Testis (tissue), 3 donors: ENCODE measurements around the gene PTCD2. TPM values are rescaled to one million over a fixed set of nuclear protein-coding genes. Genes with fewer than 3 reads are reported as not detected.
A peak's percentile ranks its signal among the peaks of the same experiment; 100 is the strongest.

ENCODE experiments used
- DNase-seq: peaks from one replicate; pipeline ENCODE4 v3.0.0-alpha.2; 2019
- H3K27ac ChIP-seq, 2 donors: fragments of 200-600 bp; sonication (generic); one replicate each; pipeline ENCODE4 v1.5.1; 2019
- H3K27me3 ChIP-seq: fragments of 200-600 bp; sonication (generic); one replicate; pipeline ENCODE4 v1.5.1; 2019
- H3K36me3 ChIP-seq: fragments of 200-600 bp; sonication (generic); one replicate; pipeline ENCODE4 v1.5.1; 2017; ENCODE audit warnings: low read depth; ENCODE audit errors: missing control alignments
- H3K4me1 ChIP-seq: fragments of 200-600 bp; sonication (generic); one replicate; pipeline ENCODE4 v1.5.1; 2019
- H3K4me3 ChIP-seq, 2 donors: fragments of 200-600 bp; sonication (generic); one replicate each; pipeline ENCODE4 v1.5.1; 2017 to 2019
- H3K9me3 ChIP-seq: fragments of 200-600 bp; sonication (generic); one replicate; pipeline ENCODE4 v1.5.1; 2017
- POLR2A ChIP-seq: fragments of 450-650 bp; IDR thresholded peaks from one replicate; pipeline ENCODE4 v1.6.1; 2017; ENCODE audit warnings: antibody characterized with exemption, mild to moderate bottlenecking, moderate library complexity
- WGBS, 2 donors: methylation state at CpG; one replicate each; pipeline ENCODE4 v1.1.5; 2018; 5-methylcytosine and 5-hydroxymethylcytosine counted together
- intact Hi-C: fragments of 100-400 bp; cut with DNase I; formaldehyde crosslinking; loops from one replicate; pipeline ENCODE4 v1.15.1; 2023; ENCODE audit warnings: low total_unique reads
- polyA plus RNA-seq: library from polyadenylated mRNA; stranded (reverse); fragments of 350-450 nt; fragmentation: Illumina TruSeq; extraction: RNeasy Lipid Tissue Mini Kit (QIAGEN cat#74804); gene quantifications from one replicate; pipeline ENCODE4 v1.2.3, GENCODE V29; 2014; ENCODE audit warnings: low read depth, low replicate concordance; ENCODE audit not compliant: insufficient read depth
- total RNA-seq, 2 donors: library from RNA; depleted of rRNA; stranded (reverse); fragments of >200 nt; gene quantifications; one replicate each; pipeline ENCODE4 v1.2.3, GENCODE V29; 2016
- TF ChIP-seq, protein P1 (sequence below), 3 experiments: fragments of 450-650 bp in 2 of 3; fragments of 200-600 bp in 1 of 3; sonication (generic) in 1 of 3; IDR thresholded peaks; one replicate each; pipeline ENCODE4 v1.5.1; 2016 to 2019; ENCODE audit warnings: antibody characterized with exemption in 3 of 3, mild to moderate bottlenecking in 2 of 3, moderate library complexity in 1 of 3

Gene PTCD2
- total and polyA plus RNA-seq, 3 donors from 2014 or later = 4.9 to 9.0 (median 8.2) TPM

DNA sequence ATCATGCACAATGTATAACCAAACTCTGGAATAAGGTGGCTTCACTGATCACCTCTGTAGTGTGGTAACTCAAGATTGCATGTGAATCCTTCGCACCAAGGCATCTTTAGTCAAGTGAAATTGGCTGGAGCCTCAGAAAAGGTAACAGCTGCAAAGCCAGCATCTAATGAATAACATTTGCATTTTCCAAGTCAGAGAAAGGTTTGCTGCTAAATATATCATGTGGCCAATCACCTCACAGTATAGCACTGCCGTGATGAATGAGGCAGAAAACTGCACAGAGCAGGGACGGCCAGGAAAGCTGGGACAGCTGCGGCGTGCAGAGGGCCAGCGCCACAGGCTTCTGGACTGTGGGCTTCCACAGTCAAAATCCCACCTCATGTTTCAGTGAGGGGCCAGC lies 18.6 kb upstream of the PTCD2 start:
- intact Hi-C loops = no loop called here
- Histone ChIP-seq H3K27me3 (no peaks in the 10 kb centered on the region), H3K9me3 (no peaks in the 10 kb centered on the region), H3K27ac (no peak overlapping the region), H3K36me3 (no peaks in the 10 kb centered on the region), H3K4me1 (no peaks in the 10 kb centered on the region), H3K4me3 (no peak overlapping the region)
- WGBS, 2 donors = 93 to 94% methylated on average over 6 of the region's 6 CpGs
- TF ChIP-seq, protein P1, sequence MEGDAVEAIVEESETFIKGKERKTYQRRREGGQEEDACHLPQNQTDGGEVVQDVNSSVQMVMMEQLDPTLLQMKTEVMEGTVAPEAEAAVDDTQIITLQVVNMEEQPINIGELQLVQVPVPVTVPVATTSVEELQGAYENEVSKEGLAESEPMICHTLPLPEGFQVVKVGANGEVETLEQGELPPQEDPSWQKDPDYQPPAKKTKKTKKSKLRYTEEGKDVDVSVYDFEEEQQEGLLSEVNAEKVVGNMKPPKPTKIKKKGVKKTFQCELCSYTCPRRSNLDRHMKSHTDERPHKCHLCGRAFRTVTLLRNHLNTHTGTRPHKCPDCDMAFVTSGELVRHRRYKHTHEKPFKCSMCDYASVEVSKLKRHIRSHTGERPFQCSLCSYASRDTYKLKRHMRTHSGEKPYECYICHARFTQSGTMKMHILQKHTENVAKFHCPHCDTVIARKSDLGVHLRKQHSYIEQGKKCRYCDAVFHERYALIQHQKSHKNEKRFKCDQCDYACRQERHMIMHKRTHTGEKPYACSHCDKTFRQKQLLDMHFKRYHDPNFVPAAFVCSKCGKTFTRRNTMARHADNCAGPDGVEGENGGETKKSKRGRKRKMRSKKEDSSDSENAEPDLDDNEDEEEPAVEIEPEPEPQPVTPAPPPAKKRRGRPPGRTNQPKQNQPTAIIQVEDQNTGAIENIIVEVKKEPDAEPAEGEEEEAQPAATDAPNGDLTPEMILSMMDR (IDR thresholded peaks at IDR 0.05) = no peak
- no peak for TF ChIP-seq POLR2A
- no peak for DNase-seq

DNA sequence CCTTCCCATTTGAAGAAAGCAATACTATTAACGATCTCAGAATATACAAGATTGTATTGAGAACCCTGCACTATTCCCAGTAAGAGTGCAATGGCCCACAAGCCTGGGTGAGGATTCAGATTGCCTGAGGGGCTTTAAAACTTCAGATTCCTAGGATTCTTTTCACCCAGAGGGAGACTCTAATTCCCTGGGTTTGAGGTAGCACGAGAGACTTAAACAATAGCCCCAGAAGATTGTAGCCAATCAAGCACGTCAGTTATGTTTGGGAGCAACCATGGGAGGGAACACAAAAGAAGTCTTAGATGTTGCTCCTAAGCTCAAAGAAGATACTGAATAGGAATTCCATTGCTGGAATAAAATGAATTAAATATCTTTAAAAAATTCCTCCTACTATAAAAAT lies 18.0 kb upstream of the PTCD2 start:
- Histone ChIP-seq H3K4me3 (no peak overlapping the region), H3K4me1 (no peaks in the 10 kb centered on the region), H3K36me3 (no peaks in the 10 kb centered on the region), H3K27ac (no peak overlapping the region), H3K27me3 (no peaks in the 10 kb centered on the region), H3K9me3 (no peaks in the 10 kb centered on the region)
- TF ChIP-seq POLR2A = no peak
- TF ChIP-seq, protein P1 (IDR thresholded peaks at IDR 0.05) = no peak
- intact Hi-C loops = no loop called here
- no peak for DNase-seq
- WGBS, 2 donors = 62 to 80% methylated on average over 3 of the region's 3 CpGs

DNA sequence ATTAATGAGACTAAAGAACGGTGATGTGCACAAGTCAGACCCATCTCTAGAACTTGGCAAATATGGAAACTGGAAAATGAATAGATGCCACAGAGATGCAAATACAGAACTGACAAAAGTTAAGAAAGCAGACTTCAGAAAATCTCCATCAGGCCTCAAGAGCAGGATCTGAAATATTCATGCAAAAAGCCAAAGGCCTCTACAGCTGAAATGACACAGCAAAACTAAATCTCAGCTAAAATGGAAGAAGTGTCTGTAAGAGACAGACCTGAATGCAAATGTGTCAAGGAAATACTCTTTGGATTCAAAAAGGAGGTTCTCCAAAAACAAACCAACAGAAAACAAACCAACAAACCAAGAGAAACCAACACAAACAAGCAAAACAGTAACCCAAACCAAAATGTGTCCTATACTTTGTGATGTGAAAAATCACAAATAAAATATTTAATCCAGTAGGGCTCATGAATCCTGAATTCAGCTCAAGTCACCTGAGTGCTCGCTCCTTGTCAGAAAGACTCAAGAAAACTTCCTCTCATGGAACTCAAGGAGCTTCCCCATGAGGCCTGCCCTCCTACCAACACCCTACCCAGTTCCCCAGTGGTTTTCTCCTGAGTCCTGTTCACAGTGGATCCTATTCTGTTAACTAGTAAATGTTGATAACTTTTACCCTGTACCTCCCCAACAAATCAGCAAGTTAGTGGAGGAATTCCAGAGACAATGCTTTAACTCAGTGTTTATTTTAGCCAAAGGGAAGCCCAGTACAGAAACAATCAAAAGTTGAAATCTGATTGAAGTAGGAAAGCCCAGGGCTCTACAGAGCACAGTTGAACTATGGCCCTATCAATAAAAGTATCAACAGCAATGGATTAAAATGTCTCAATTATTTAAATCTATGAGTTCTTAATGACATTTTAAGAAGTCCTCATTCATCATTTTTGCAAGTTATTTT lies 14.7 kb upstream of the PTCD2 start:
- H3K36me3 ChIP-seq = no peaks in the 10 kb centered on the region
- peak overlapping the region in 1 of 2 donors; percentile 0 for H3K27ac ChIP-seq
- WGBS, 2 donors = 84 to 85% methylated on average over 2 of the region's 2 CpGs
- intact Hi-C loops = loop anchor here (5.0 kb wide), 1 partner anchor 523 kb away; no protein-coding TSS in a partner anchor
- no peaks in the 10 kb centered on the region for H3K9me3 ChIP-seq
- TF ChIP-seq, protein P1 (IDR thresholded peaks at IDR 0.05) = no peak
- no peak for TF ChIP-seq POLR2A
- no peak for DNase-seq
- no peak overlapping the region for H3K4me3 ChIP-seq
- H3K27me3 ChIP-seq = no peaks in the 10 kb centered on the region
- H3K4me1 ChIP-seq = no peaks in the 10 kb centered on the region

DNA sequence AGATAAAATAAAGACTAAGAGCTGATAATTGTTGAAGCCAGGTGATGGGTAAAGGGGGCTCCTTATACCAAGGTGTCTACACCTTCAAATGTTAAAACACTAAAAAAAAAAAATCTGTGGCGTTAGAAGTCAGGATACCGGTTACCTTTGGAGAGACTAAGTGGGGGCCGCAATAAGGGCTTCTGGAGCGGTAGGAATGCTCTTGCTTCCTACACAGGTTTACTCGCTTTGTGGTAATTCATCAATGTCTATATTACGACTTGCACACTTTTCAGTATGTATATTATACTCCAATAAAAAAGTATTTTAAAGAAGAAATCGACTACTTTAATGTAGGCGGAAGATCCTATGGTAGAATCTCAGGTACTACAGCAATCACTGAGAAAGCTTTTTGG lies 12.6 kb upstream of the PTCD2 start:
- TF ChIP-seq, protein P1 (IDR thresholded peaks at IDR 0.05) = no peak
- TF ChIP-seq POLR2A = no peak
- Histone ChIP-seq H3K9me3 (no peaks in the 10 kb centered on the region), H3K4me3 (peak overlapping the region; percentile 67 to 79), H3K27me3 (no peaks in the 10 kb centered on the region), H3K27ac (peak overlapping the region; percentile 88 to 93), H3K4me1 (no peaks in the 10 kb centered on the region), H3K36me3 (no peaks in the 10 kb centered on the region)
- intact Hi-C loops = loop anchor here (5.0 kb wide), 1 partner anchor 525 kb away; no protein-coding TSS in a partner anchor
- DNase-seq = no peak
- WGBS, 2 donors = 3 to 7% methylated on average over 8 of the region's 8 CpGs
